Spleen (tissue), 11 donors: ENCODE results near the gene GPER1. TPM values are rescaled to one million over a fixed set of nuclear protein-coding genes. Genes with fewer than 3 reads are reported as not detected.

Experiments
- DNase-seq: peaks from one replicate; pipeline ENCODE4 v3.0.0-alpha.2; 2020
- H3K27ac ChIP-seq, 8 donors: fragments of 200-600 bp; sonication (generic) in 7 of 8; 1 replicate in 4 of 8; 2 replicates in 4 of 8; pipeline versions ENCODE4 v1.5.0 to v1.8.0; 2016 to 2021; ENCODE audit warnings: inconsistent platforms in 4 of 8, mild to moderate bottlenecking in 4 of 8, moderate library complexity in 1 of 8
- H3K27me3 ChIP-seq, 7 donors: fragments of 200-600 bp; sonication (generic) in 6 of 7; replicated peaks in 1 of 7; 1 replicate in 4 of 7; 2 replicates in 3 of 7; pipeline versions ENCODE4 v1.5.0 to v1.8.0; 2016 to 2021; ENCODE audit warnings: inconsistent platforms in 3 of 7, mild to moderate bottlenecking in 1 of 7
- H3K36me3 ChIP-seq, 6 donors: fragments of 200-600 bp; sonication (generic) in 5 of 6; 1 replicate in 4 of 6; 2 replicates in 2 of 6; pipeline versions ENCODE4 v1.5.0 to v1.8.0; 2016 to 2021; ENCODE audit warnings: inconsistent platforms in 2 of 6
- H3K4me1 ChIP-seq, 6 donors: fragments of 200-600 bp; sonication (generic) in 5 of 6; 1 replicate in 3 of 6; 2 replicates in 3 of 6; pipeline versions ENCODE4 v1.5.0 to v1.8.0; 2016 to 2021; ENCODE audit warnings: inconsistent platforms in 3 of 6
- H3K4me3 ChIP-seq, 8 donors: fragments of 200-600 bp; sonication (generic) in 7 of 8; 1 replicate in 4 of 8; 2 replicates in 4 of 8; pipeline versions ENCODE4 v1.5.0 to v1.8.0; 2016 to 2021; ENCODE audit warnings: inconsistent platforms in 4 of 8, mild to moderate bottlenecking in 4 of 8, moderate library complexity in 2 of 8
- H3K9me3 ChIP-seq, 8 donors: fragments of 200-600 bp; sonication (generic) in 7 of 8; 1 replicate in 4 of 8; 2 replicates in 4 of 8; pipeline versions ENCODE4 v1.5.0 to v1.8.0; 2016 to 2021; ENCODE audit warnings: inconsistent platforms in 4 of 8
- POLR2A ChIP-seq, 3 donors: fragments of 450-650 bp; IDR thresholded peaks; one replicate each; pipeline ENCODE4 v1.5.1; 2017; ENCODE audit warnings: antibody characterized with exemption in 3 of 3, mild to moderate bottlenecking in 1 of 3
- POLR2AphosphoS5 ChIP-seq, 3 donors: sonication (generic); formaldehyde crosslinking; IDR thresholded peaks; one replicate each; pipeline ENCODE4 v1.5.1; 2017; ENCODE audit warnings: antibody characterized with exemption in 3 of 3
- WGBS, 5 donors: extraction: QIAGEN DNeasy Blood & Tissue Kit in 3 of 5; methylation state at CpG; one replicate each; pipeline versions ENCODE4 v1.1.5 to v1.1.7; 2013 to 2018; 5-methylcytosine and 5-hydroxymethylcytosine counted together
- intact Hi-C: fragments of 100-400 bp; cut with DNase I; formaldehyde crosslinking; loops from one replicate; pipeline ENCODE4 v1.15.0; 2023; ENCODE audit warnings: low total_unique reads
- polyA plus RNA-seq, 3 donors: library from polyadenylated mRNA; stranded (reverse); fragments of 200-250 nt; gene quantifications; one replicate each; pipeline ENCODE4 v1.2.1, GENCODE V29; 2013
- total RNA-seq, 7 donors: library from RNA; depleted of rRNA in 3 of 7; stranded (reverse); fragments of >200 nt in 3 of 7; fragmentation: NEBNext Ultra II Directional in 4 of 7; extraction: Animal tissue kit (Norgen Biotek cat#: 25700) in 4 of 7; gene quantifications; one replicate each; pipeline versions ENCODE4 v1.1.0 to v1.2.1, GENCODE V29; 2016 to 2021
- TF ChIP-seq, protein P1 (sequence below), 11 experiments: fragments of 200-600 bp in 7 of 11; fragments of 450-650 bp in 4 of 11; sonication (generic) in 4 of 11; IDR thresholded peaks in 8 of 11; conservative IDR thresholded peaks in 3 of 11; 1 replicate in 7 of 11; 2 replicates in 4 of 11; pipeline versions ENCODE4 v1.4.0 to v1.8.0; 2016 to 2021; ENCODE audit warnings: antibody characterized with exemption in 11 of 11, inconsistent platforms in 4 of 11, mild to moderate bottlenecking in 1 of 11
- donor health status: healthy with polysubstance abuse.
- donor health status: DM: no; HTN: no; CAD: no; lungs with moderate emphysema.
- donor health status: DM: no; HTN: no; CAD: no.
- donor health status: Bipolar disorder and iron deficiency.
- donor health status: healthy.
- donor health status: DM: no; HTN: no; CAD: no.
- donor health status: DM: yes; HTN: yes; CAD: no.

GPER1 gene
- total and polyA plus RNA-seq, 10 donors: 3.0 to 14.2 (median 6.1) TPM

- H3K27ac ChIP-seq: peak overlapping the region in 1 of 8 donors; percentile 87
- DNase-seq: peak; percentile 71
- TF ChIP-seq, protein P1, sequence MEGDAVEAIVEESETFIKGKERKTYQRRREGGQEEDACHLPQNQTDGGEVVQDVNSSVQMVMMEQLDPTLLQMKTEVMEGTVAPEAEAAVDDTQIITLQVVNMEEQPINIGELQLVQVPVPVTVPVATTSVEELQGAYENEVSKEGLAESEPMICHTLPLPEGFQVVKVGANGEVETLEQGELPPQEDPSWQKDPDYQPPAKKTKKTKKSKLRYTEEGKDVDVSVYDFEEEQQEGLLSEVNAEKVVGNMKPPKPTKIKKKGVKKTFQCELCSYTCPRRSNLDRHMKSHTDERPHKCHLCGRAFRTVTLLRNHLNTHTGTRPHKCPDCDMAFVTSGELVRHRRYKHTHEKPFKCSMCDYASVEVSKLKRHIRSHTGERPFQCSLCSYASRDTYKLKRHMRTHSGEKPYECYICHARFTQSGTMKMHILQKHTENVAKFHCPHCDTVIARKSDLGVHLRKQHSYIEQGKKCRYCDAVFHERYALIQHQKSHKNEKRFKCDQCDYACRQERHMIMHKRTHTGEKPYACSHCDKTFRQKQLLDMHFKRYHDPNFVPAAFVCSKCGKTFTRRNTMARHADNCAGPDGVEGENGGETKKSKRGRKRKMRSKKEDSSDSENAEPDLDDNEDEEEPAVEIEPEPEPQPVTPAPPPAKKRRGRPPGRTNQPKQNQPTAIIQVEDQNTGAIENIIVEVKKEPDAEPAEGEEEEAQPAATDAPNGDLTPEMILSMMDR (IDR thresholded peaks at IDR 0.05 in 8 of 11, conservative IDR thresholded peaks at IDR 0.05 in 3 of 11): no peak
- TF ChIP-seq POLR2A (IDR thresholded peaks at IDR 0.05): no peak
- no peak for TF ChIP-seq POLR2AphosphoS5 (IDR thresholded peaks at IDR 0.05)
- no peaks in the 10 kb centered on the region for H3K27me3 ChIP-seq
- intact Hi-C loops: no loop called here
- no peaks in the 10 kb centered on the region for H3K36me3 ChIP-seq
- H3K4me1 ChIP-seq: peaks cover 14 to 36% (median 22%) of the 10 kb centered on the region in 6 donors
- peaks cover 0 to 1% (median 0%) of the 10 kb centered on the region in 8 donors for H3K9me3 ChIP-seq
- peak overlapping the region in 7 of 8 donors; percentile 69 to 98 (median 77) for H3K4me3 ChIP-seq
- 21 to 26% (median 25%) methylated on average over 9 of the region's 9 CpGs for WGBS, 5 donors
These were observed 49.1 kb downstream of the GPER1 start for GRCh38 chr7:1136841-1137516.

GRCh38 chr7:1137517-1138167 is 49.7 kb downstream of the GPER1 start:
- H3K27ac ChIP-seq: peak overlapping the region; percentile 57 to 91 (median 86)
- peaks cover 14 to 36% (median 22%) of the 10 kb centered on the region in 6 donors for H3K4me1 ChIP-seq
- H3K36me3 ChIP-seq: no peaks in the 10 kb centered on the region
- 8 to 27% (median 9%) methylated on average over 16 to 51 of the region's 51 CpGs for whole genome bisulfite sequencing, 5 donors
- DNase-seq: no peak
- intact Hi-C loops: no loop called here
- peak overlapping the region; percentile 69 to 98 (median 79) for H3K4me3 ChIP-seq
- no peaks in the 10 kb centered on the region for H3K9me3 ChIP-seq
- H3K27me3 ChIP-seq: no peaks in the 10 kb centered on the region
- no peak for TF ChIP-seq POLR2AphosphoS5 (IDR thresholded peaks at IDR 0.05)
- TF ChIP-seq, protein P1 (IDR thresholded peaks at IDR 0.05 in 8 of 11, conservative IDR thresholded peaks at IDR 0.05 in 3 of 11): no peak
- TF ChIP-seq POLR2A (IDR thresholded peaks at IDR 0.05): no peak

- Histone ChIP-seq H3K27ac (peak overlapping the region in 4 of 8 donors; percentile 38 to 76 (median 50)), H3K27me3 (no peaks in the 10 kb centered on the region), H3K36me3 (no peaks in the 10 kb centered on the region), H3K9me3 (no peaks in the 10 kb centered on the region), H3K4me1 (peaks cover 14 to 48% (median 26%) of the 10 kb centered on the region in 6 donors), H3K4me3 (no peak overlapping the region)
- intact Hi-C loops: no loop called here
- WGBS, 5 donors: 74 to 94% (median 86%) methylated on average over 4 of the region's 4 CpGs
- peak; percentile 63 for DNase-seq
- TF ChIP-seq, protein P1 (IDR thresholded peaks at IDR 0.05 in 8 of 11, conservative IDR thresholded peaks at IDR 0.05 in 3 of 11): no peak
- TF ChIP-seq POLR2A (IDR thresholded peaks at IDR 0.05): no peak
- TF ChIP-seq POLR2AphosphoS5 (IDR thresholded peaks at IDR 0.05): no peak
These were observed 52.7 kb downstream of the GPER1 start for GRCh38 chr7:1140476-1141104.

GRCh38 chr7:1141651-1142050 is 53.7 kb downstream of the GPER1 start:
- Histone ChIP-seq H3K9me3 (no peaks in the 10 kb centered on the region), H3K4me1 (peaks cover 14 to 46% (median 25%) of the 10 kb centered on the region in 6 donors), H3K4me3 (no peak overlapping the region), H3K27ac (no peak overlapping the region), H3K27me3 (no peaks in the 10 kb centered on the region), H3K36me3 (no peaks in the 10 kb centered on the region)
- TF ChIP-seq, protein P1 (IDR thresholded peaks at IDR 0.05 in 8 of 11, conservative IDR thresholded peaks at IDR 0.05 in 3 of 11): no peak
- TF ChIP-seq POLR2AphosphoS5 (IDR thresholded peaks at IDR 0.05): no peak
- peak; percentile 28 for DNase-seq
- intact Hi-C loops: no loop called here
- WGBS, 5 donors: 85 to 96% (median 89%) methylated on average over 6 of the region's 6 CpGs
